ENCODE results near the gene PLD5.
"Not testable (repeated sequence)": the region's sequence is repeated elsewhere in the genome, so short reads cannot be mapped to it uniquely, and the experiment has no call there.

The PLD5 gene

GRCh38 chr1:242224878-242225766, 299.4 kb downstream of the PLD5 start:
- H3K9me3 ChIP-seq (ENCODE audit: control insufficient read depth, low read length); H3K9ac ChIP-seq (ENCODE audit: low read length); H3K27me3 ChIP-seq (ENCODE audit: control insufficient read depth in 1 of 2, insufficient read depth in 1 of 2, low read length in 2 of 2); H4K91ac ChIP-seq (ENCODE audit: low read length); H3K4ac ChIP-seq (ENCODE audit: low read depth in 1 of 2, low read length in 2 of 2); DNase-seq; H3K36me3 ChIP-seq (ENCODE audit: control insufficient read depth in 1 of 2, insufficient read depth in 2 of 2, low read depth in 1 of 2, low read length in 2 of 2); H2BK12ac ChIP-seq (ENCODE audit: low read length in 2 of 2); H2AFZ ChIP-seq (ENCODE audit: low read depth, low read length); H2BK5ac ChIP-seq (ENCODE audit: low read depth, low read length, poor library complexity, severe bottlenecking); H3K4me2 ChIP-seq (ENCODE audit: low read length, poor library complexity, severe bottlenecking); H3K18ac ChIP-seq (ENCODE audit: low read depth in 1 of 2, low read length in 2 of 2); H3K23ac ChIP-seq (ENCODE audit: low read length in 2 of 2); H3K4me3 ChIP-seq (ENCODE audit: insufficient read depth in 1 of 2, low read depth in 1 of 2, low read length in 2 of 2); H2AK5ac ChIP-seq (ENCODE audit: low read length, severe bottlenecking); H3K4me1 ChIP-seq (ENCODE audit: control insufficient read depth, insufficient read depth, low read depth, low read length); H2BK120ac ChIP-seq (ENCODE audit: low read depth, low read length); H3K14ac ChIP-seq (ENCODE audit: low read length in 2 of 2); H3K79me1 ChIP-seq (replicated peaks; ENCODE audit: low read length, poor library complexity, severe bottlenecking); H4K8ac ChIP-seq (ENCODE audit: low read length); H2BK15ac ChIP-seq (ENCODE audit: low read depth, poor library complexity, severe bottlenecking); H3K27ac ChIP-seq (ENCODE audit: low read length, poor library complexity, severe bottlenecking): not testable (repeated sequence)
- WGBS: 79% methylated on average over 12 of the region's 16 CpGs

DNA sequence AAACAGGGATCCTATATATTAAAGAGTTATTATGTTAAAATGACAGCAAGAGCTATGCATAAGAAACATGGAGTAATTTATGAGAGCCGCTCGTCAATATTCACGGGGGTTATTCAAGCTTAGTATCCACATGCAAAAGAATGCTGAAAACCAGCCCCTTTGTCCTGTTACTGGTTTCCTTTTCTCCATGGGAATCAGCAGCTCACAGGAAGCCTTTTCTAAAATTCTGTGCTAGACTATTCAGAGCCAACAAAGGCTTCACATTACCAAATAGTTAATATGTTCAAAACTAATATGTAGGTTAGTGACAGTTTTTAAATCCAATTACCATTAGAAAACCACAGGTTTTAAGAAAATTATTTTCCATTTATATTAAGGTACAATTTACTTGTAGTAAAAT, 300.0 kb downstream of the PLD5 start:
- Histone ChIP-seq H2AFZ (ENCODE audit: low read depth, low read length) (no peak overlapping the region), H3K9ac (ENCODE audit: low read length) (no peak overlapping the region), H4K91ac (ENCODE audit: low read length) (no peak overlapping the region), H2BK12ac (ENCODE audit: low read length in 2 of 2) (no peak overlapping the region), H2BK5ac (ENCODE audit: low read depth, low read length, poor library complexity, severe bottlenecking) (no peak overlapping the region), H3K4ac (ENCODE audit: low read depth in 1 of 2, low read length in 2 of 2) (no peak overlapping the region), H2BK15ac (ENCODE audit: low read depth, poor library complexity, severe bottlenecking) (no peak overlapping the region), H3K79me1 (replicated peaks; ENCODE audit: low read length, poor library complexity, severe bottlenecking) (no peaks in the 10 kb centered on the region), H2BK120ac (ENCODE audit: low read depth, low read length) (no peak overlapping the region), H3K4me1 (ENCODE audit: control insufficient read depth, insufficient read depth, low read depth, low read length) (peaks cover 4% of the 10 kb centered on the region), H3K18ac (ENCODE audit: low read depth in 1 of 2, low read length in 2 of 2) (no peak overlapping the region), H3K4me3 (ENCODE audit: insufficient read depth in 1 of 2, low read depth in 1 of 2, low read length in 2 of 2) (no peak overlapping the region), H3K23ac (ENCODE audit: low read length in 2 of 2) (no peak overlapping the region), H3K36me3 (ENCODE audit: control insufficient read depth in 1 of 2, insufficient read depth in 2 of 2, low read depth in 1 of 2, low read length in 2 of 2) (no peaks in the 10 kb centered on the region), H4K8ac (ENCODE audit: low read length) (no peak overlapping the region), H3K4me2 (ENCODE audit: low read length, poor library complexity, severe bottlenecking) (no peak overlapping the region), H3K27me3 (ENCODE audit: control insufficient read depth in 1 of 2, insufficient read depth in 1 of 2, low read length in 2 of 2) (no peaks in the 10 kb centered on the region), H3K9me3 (ENCODE audit: control insufficient read depth, low read length) (no peaks in the 10 kb centered on the region), H3K27ac (ENCODE audit: low read length, poor library complexity, severe bottlenecking) (no peak overlapping the region), H2AK5ac (ENCODE audit: low read length, severe bottlenecking) (no peak overlapping the region), H3K14ac (ENCODE audit: low read length in 2 of 2) (no peak overlapping the region)
- no peak for DNase-seq
- 82% methylated on average over 3 of the region's 3 CpGs for WGBS

GRCh38 chr1:242219905-242220304, 304.6 kb downstream of the PLD5 start:
- Histone ChIP-seq H4K8ac (ENCODE audit: low read length) (no peak overlapping the region), H3K23ac (ENCODE audit: low read length in 2 of 2) (no peak overlapping the region), H3K9me3 (ENCODE audit: control insufficient read depth, low read length) (peaks cover 7% of the 10 kb centered on the region), H3K79me1 (replicated peaks; ENCODE audit: low read length, poor library complexity, severe bottlenecking) (no peaks in the 10 kb centered on the region), H2BK5ac (ENCODE audit: low read depth, low read length, poor library complexity, severe bottlenecking) (no peak overlapping the region), H3K4me2 (ENCODE audit: low read length, poor library complexity, severe bottlenecking) (no peak overlapping the region), H3K4me1 (ENCODE audit: control insufficient read depth, insufficient read depth, low read depth, low read length) (peaks cover 2% of the 10 kb centered on the region), H3K14ac (ENCODE audit: low read length in 2 of 2) (no peak overlapping the region), H2BK12ac (ENCODE audit: low read length in 2 of 2) (no peak overlapping the region), H3K4ac (ENCODE audit: low read depth in 1 of 2, low read length in 2 of 2) (no peak overlapping the region), H3K27ac (ENCODE audit: low read length, poor library complexity, severe bottlenecking) (no peak overlapping the region), H3K9ac (ENCODE audit: low read length) (no peak overlapping the region), H3K18ac (ENCODE audit: low read depth in 1 of 2, low read length in 2 of 2) (no peak overlapping the region), H3K4me3 (ENCODE audit: insufficient read depth in 1 of 2, low read depth in 1 of 2, low read length in 2 of 2) (no peak overlapping the region), H3K27me3 (ENCODE audit: control insufficient read depth in 1 of 2, insufficient read depth in 1 of 2, low read length in 2 of 2) (no peaks in the 10 kb centered on the region), H2AK5ac (ENCODE audit: low read length, severe bottlenecking) (peak overlapping the region; percentile 44), H2BK15ac (ENCODE audit: low read depth, poor library complexity, severe bottlenecking) (no peak overlapping the region), H4K91ac (ENCODE audit: low read length) (no peak overlapping the region), H2BK120ac (ENCODE audit: low read depth, low read length) (no peak overlapping the region), H3K36me3 (ENCODE audit: control insufficient read depth in 1 of 2, insufficient read depth in 2 of 2, low read depth in 1 of 2, low read length in 2 of 2) (no peaks in the 10 kb centered on the region), H2AFZ (ENCODE audit: low read depth, low read length) (no peak overlapping the region)
- 84% methylated on average over 12 of the region's 12 CpGs for WGBS
- DNase-seq: no peak

DNA sequence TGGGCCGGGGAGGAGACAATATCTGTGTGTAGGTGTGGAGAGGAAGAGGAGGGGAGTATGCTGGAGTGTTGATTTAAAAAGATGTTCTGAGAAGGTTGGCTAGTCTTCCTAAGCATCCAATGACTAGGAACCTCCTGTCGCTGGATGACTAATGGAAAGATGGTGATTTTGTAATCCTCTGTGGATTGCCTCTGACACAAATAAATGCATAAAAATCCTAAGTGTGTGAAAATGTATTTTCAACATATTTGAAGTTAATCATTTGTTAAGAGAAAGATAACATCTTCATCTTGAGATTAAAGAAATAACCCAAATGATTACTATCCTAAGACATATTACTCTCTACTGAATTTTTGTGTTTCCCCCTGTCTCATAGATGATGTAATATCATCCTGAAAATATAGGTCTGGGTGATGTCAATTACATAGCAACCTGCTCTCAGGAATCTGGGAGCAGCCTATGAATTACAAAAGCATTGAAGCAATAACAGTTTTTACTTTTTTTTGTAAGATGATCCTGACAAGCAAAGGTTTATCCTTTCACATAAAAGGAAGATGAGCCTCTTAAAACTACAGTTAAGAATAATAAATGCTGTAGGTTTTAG, 305.1 kb downstream of the PLD5 start:
- Histone ChIP-seq H3K14ac (ENCODE audit: low read length in 2 of 2) (no peak overlapping the region), H2BK120ac (ENCODE audit: low read depth, low read length) (no peak overlapping the region), H3K4me3 (ENCODE audit: insufficient read depth in 1 of 2, low read depth in 1 of 2, low read length in 2 of 2) (no peak overlapping the region), H2AFZ (ENCODE audit: low read depth, low read length) (no peak overlapping the region), H3K27me3 (ENCODE audit: control insufficient read depth in 1 of 2, insufficient read depth in 1 of 2, low read length in 2 of 2) (no peaks in the 10 kb centered on the region), H3K4me1 (ENCODE audit: control insufficient read depth, insufficient read depth, low read depth, low read length) (peaks cover 2% of the 10 kb centered on the region), H3K79me1 (replicated peaks; ENCODE audit: low read length, poor library complexity, severe bottlenecking) (no peaks in the 10 kb centered on the region), H3K18ac (ENCODE audit: low read depth in 1 of 2, low read length in 2 of 2) (no peak overlapping the region), H3K4me2 (ENCODE audit: low read length, poor library complexity, severe bottlenecking) (no peak overlapping the region), H3K36me3 (ENCODE audit: control insufficient read depth in 1 of 2, insufficient read depth in 2 of 2, low read depth in 1 of 2, low read length in 2 of 2) (no peaks in the 10 kb centered on the region), H3K4ac (ENCODE audit: low read depth in 1 of 2, low read length in 2 of 2) (no peak overlapping the region), H3K23ac (ENCODE audit: low read length in 2 of 2) (no peak overlapping the region), H2BK15ac (ENCODE audit: low read depth, poor library complexity, severe bottlenecking) (no peak overlapping the region), H3K9ac (ENCODE audit: low read length) (no peak overlapping the region), H2BK12ac (ENCODE audit: low read length in 2 of 2) (no peak overlapping the region), H4K91ac (ENCODE audit: low read length) (no peak overlapping the region), H2AK5ac (ENCODE audit: low read length, severe bottlenecking) (no peak overlapping the region), H4K8ac (ENCODE audit: low read length) (no peak overlapping the region), H3K27ac (ENCODE audit: low read length, poor library complexity, severe bottlenecking) (no peak overlapping the region), H2BK5ac (ENCODE audit: low read depth, low read length, poor library complexity, severe bottlenecking) (no peak overlapping the region), H3K9me3 (ENCODE audit: control insufficient read depth, low read length) (peaks cover 7% of the 10 kb centered on the region)
- 91% methylated on average over 2 of the region's 2 CpGs for WGBS
- no peak for DNase-seq

Data from mesenchymal stem cell (in vitro differentiated cells and primary cell).